CD4-positive, alpha-beta T cell treated with Interleukin-2 at 100 ng/mL for 4 hours (primary cell): ENCODE data around the gene ATRAID.
"Not testable (repeated sequence)": the region's sequence is repeated elsewhere in the genome, so short reads cannot be mapped to it uniquely, and the experiment has no call there.

Experiments
- DNase-seq: peaks from one replicate; pipeline ENCODE4 v3.0.0-alpha.2; 2020; ENCODE audit warnings: low spot score

ATRAID gene

DNA sequence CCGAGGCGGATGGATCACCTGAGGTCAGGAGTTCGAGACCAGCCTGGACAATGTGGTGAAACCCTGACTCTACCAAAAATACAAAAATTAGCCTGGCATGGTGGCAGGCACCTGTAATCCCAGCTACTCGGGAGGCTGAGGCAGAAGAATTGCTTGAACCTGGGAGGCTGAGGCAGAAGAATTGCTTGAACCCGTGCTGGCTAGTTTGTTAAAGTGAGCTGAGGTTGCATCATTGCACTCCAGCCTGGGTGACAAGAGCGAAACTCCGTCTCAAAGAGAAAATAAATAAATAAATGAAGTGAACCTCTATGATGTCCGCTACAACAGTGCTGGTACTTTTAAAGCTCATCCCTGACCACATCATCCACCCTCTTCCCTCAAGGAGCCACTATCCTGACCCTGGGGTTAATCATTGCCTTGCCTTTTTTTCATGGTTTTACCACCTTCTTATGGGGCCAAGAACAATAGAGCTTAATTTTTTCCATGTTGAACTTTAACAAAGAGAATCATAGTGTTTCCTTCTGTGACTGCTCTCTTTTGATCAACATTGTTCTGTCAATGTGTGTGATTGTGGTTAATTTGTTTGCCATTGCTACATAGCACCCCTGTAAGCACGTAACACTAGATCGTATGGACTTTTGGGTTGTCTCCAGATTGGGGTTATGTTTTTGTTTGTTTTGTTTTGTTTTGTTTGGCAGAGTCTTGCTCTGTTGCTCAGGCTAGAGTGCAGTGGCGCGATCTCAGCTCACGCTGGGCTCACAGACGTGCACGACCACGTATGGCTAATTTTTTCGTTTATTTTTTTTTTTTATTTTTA is 17.1 kb upstream of the ATRAID start:
- no peak for DNase-seq

DNA sequence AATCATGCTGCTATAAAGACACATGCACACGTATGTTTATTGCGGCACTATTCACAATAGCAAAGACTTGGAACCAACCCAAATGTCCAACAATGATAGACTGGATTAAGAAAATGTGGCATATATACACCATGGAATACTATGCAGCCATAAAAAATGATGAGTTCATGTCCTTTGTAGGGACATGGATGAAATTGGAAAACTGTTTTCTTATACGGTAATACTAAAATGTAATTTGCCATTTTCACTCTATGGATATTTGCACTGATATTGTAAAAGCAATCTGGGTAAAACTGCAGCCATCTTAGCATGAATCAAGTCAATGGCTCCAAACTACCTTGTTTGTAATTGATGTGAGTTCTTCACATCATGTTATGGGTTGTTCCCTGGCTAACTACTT is 16.0 kb upstream of the ATRAID start:
- not testable (repeated sequence) for DNase-seq

DNA sequence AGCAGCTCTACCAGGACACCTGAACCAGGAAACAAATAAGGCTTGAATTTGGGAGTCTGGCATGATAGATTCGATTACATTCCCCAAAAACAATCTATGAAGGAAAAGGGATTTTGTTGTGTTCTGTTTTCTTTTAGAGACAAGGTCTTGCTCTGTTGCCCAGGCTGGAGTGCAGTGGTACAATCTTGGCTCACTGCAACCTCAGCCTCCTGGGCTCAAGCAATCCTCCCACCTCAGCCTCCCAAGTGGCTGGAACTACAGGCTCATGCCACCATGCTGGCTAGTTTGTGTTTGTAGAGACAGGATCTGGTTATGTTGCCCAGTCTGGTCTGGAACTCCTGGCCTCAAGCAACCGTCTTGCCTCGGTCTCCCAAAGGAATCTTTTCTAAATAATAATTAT is 13.8 kb upstream of the ATRAID start:
- not testable (repeated sequence) for DNase-seq

DNA sequence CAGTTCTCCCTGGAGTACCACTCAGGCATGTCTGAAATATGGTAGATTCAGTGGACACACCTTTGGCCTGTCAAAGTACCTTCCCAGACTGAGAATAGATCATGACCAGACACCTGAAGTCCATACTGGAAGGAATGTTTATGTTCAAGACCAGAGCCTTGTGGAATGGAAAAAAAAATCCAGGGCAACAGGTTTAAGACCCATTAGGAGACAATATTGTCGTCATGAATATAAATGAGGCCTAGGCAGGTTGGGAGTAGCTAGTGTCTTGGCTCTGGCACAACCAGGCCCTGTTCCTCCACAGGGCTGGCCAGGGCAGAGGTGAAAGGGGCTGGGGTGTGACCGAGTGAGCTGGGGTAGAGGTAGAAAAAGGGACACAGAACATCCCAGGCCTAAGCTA is 13.2 kb upstream of the ATRAID start:
- no peak for DNase-seq

DNA sequence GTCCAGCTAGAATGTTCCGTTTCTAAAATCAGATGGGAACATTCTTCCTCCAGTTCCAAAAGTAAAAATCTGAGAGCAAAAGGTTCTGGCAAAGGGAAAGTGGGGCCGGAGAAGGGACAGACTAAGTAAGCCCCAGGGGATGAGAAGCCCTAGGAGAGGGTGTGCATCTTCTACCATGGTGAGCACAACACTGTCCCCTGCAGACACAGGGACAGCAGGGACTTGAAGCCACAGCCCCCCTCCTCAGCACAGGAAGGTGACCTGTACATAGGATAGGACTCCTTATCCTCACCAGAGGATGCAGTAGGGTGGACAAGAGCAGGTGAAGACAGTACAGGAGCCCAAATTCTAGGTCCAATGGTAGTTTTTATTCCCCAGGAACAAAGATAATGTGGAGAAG is 12.6 kb upstream of the ATRAID start:
- DNase-seq = no peak

DNA sequence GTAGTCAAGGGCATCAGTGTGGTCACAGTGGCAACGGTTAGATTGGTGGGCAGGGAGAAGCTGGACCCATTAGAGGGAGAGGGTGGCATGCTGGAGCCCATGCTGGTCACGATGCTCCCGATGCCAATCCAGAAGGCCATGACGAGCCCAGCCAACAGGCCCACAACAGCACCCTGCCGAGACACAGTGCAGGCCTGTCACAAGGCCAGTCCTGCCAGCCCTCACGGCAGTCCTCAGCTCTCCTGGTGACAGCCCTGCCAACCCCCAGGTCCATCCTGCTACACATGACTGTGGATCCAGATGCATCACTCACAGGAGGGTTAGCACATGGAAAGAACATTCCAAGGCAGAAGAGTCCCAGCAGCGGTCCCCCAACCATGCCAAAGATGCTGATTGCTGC is 10.2 kb upstream of the ATRAID start:
- no peak for DNase-seq

DNA sequence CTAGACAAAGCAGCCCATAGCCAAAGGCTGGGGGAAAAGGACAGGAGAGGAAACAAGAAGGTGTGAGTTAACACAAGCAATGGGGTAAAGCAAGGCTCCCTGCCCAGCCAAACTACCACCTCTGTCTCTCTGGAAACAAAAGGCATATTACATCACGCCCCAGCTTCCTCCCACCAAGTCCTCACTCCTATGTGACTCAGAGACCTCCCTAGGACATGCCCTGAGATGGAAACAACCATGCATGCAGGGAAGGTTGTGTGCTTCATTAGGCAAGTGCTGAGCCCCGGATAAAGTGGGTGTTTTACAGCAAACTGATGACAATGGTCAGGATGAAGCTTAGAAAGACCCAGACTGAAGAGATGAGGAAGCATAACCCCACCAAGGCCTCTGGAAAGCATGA is 9.0 kb upstream of the ATRAID start:
- DNase-seq = no peak

DNA sequence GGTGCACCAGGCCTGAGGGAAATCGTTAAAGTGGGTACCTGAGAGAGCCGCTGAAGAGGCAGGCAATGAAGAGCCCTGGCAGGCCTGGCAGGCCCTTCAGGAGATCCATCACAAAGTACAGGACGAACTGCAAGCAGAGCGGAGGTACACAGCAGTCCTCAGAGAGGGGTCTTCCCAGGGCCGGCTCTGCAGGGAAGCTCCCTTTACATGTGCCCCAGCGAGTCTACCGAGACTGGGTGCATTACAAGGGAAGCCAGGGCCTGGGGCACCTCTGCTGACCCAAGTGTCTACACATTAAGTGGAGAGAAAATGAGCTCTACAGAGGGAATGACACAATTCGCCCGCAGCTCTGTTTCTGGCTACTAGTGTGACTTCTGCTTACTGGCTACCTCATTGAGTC is 8.1 kb upstream of the ATRAID start:
- no peak for DNase-seq

DNA sequence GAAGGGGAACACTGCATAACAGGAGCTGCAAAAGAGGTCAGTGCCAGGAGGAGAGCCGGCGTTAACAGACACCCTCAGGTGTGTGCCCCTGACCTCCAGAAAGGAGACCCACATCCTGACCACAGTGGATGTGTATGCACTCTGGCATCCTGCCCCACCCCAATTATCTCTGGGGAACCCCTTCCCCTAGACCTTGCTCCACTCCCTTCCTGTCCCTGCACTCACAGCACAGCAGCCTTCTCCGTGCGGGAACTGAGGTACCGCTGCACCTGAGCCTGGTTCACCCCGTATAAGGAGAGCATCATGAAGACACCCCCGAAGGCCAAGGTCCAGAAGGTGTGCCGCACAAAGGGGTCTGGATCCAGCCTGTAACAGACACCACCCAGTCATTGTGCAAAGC is 7.3 kb upstream of the ATRAID start:
- no peak for DNase-seq

DNA sequence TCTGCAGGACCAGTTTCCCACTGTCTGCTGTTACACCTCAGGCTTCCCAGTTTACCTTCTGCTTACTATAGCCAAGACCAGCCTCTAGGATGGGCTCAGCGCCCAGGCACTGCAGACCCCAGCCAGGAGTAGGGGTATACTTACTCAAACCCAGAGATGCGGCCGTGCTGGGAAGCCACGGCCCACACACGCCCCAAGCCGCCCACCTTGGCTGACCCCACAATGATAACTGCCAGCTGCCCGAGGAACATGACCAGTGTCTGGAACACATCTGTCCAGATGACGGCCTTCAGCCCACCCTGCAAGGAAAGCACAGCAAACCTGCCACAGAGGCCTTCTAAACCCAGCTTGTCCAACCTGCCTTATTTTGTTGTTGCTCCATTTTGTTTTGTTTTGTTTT is 6.6 kb upstream of the ATRAID start:
- no peak for DNase-seq

DNA sequence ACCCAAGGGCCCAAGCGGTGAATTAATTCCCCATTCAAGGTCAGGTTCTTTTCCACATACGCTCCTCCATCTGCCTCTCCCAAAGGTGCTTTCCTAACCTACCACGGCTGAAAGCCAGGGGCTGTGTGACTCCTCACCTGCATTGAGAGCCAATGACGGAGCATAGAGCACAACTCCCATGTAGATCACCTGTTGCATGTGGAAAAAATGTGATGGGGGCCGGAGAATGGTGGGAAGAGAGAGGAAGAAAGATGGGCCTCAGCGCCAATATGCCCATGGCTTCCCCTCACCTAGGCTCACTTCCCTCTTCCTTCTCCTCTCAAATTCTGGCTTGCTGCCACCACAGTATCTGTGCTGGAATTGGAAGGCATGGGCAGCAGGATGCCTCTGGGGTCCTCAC is 5.5 kb upstream of the ATRAID start:
- DNase-seq = no peak

DNA sequence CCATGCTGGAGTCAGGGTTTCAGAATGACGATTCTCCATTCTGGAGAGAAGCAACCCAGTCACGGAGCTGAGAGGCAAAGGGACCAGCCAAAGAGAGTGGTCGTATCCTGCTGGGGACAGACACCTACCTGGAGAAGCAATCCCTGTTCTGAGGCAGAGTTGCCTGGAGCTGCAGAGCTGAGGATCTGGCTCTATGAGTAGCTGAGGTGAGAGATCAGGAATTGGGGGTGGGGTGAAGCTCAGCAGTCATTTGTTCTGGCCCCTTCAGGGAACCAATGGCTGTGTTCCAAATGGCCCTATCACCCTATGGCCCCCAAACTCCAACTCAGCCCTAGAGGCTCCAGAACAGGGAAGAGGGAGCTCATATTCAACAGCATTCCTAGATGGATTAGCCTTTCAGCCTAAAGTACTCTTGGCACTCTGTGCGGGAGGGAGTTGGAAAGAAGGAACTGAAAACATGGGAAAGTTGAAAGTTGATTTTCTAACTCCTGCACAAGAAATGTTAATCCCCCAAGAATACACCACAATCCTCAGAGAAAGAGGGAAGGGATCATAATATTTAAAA is 3.3 kb upstream of the ATRAID start:
- no peak for DNase-seq

DNA sequence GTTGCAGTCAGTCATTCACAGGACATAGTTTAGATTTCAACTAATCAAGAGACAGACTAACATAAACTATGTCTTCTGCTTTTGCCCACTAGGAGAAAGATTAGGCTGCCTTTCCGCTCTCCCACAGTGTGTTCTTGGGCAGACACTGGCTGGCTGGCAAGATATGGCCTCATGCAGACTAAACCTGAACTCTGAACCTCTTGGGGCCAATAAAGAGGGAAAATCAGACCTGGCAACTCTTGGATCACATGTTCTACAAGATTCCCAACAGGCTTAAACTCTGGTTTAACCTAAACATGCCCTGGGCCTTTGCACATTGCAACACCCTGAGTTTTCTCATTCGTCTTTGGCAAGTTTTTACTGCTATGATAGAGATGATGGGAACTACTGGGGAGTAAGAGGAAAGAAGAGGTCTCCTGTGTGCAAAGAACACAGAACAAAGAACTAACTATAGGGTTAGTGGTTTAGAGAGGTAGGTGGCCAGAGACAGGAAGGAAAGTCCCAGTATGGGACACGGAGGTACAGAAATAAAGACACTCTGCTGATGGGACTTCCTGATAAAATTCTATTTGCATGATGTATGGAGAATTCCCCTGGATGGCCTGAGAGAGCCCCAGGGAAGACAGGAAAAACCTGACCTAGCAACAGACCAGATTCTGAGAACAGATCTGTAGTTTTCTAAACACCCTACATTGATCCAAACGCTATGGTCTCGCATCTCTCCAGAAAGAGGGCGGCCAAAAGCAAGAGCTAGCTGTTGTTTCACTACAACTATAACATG is 2.0 kb upstream of the ATRAID start:
- no peak for DNase-seq

DNA sequence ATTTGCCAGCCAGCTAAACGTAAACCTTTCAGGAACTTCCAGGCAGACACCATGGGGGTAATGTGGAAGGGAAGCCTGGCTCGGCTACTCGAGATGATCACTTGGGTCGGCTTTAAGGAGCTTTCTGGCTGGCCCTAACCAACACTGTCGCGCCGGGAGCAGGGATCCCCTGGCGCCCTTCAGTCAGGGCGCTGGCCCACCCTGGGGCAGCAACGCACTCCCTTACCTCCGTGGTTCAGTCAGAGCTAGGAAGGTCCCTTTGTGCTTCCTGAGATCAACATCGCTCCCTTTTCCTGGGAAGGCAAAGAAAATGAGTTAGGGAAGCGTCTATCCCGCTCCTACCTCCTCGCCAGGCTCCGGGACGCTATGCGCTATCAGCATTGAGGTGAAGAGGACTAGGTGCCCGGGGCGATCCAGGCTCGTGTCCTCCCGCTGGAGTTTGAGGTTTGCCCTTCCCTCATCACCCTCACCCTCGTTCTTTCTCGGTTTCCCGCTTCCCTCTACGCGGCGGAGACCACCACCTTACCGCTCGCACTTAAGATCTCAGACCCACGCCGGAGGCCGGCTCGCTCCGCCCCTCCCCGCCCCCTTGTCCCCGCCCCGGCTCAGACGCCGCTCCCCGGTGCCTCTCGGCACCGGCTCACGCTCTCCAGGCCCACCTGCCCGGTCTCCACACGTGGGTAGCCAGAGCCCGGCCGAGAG is 449 bp upstream of the ATRAID start:
- DNase-seq = no peak

DNA sequence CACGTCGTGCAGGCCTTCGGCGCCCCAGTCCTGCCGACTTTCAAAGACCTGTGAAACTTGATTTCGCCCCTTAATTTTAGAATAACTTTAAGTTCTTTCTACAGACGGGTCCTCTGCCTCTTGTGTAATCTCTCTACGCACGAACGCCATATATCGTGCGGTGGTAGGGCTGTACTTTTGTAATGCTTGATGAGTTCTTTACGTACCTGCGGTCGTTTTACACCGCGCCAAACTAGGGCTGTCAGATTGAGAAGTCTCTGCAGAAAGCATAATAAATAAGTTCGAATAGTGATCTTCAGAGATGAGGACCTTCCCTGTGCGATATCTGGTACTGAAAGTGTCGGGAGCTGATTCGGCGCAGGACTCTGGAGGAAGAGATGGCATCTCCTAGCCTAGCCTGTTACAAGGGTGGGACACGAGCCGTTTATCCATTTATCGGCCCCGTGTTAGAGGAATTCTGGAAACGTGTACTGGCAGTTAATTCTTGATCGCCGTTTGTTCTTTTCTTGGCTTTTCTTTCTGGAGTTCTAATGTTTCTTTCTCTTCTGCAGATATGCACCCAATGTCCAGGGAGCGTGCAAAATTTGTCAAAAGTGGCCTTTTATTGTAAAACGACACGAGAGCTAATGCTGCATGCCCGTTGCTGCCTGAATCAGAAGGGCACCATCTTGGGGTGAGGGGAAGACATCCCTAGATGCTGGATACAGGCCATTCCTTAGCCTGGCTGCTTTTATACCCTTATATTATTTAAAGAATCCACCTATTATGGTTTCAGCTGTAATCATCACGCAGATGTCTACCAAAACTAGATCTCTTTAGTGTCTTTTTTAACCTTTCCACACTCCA is 1.0 kb downstream of the ATRAID start:
- peak; percentile 40 for DNase-seq

DNA sequence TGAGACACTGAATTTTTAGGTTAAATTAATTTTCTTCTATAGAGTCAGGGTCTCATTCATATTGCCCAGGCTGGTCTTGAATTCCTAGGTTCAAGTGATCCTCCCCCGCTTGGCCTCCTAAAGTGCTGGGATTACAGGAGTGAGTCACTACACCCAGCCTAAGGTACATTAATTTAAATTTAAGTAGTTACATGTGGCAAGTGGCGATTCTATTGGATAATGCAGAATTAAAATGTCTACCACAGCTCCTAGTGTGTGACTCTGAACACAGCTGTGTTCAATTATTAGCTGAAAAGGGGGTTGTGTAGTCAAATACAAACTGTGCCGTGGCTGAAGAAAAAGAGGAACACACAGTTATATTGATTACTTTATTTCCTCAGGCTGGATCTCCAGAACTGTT is 3.1 kb downstream of the ATRAID start:
- no peak for DNase-seq

DNA sequence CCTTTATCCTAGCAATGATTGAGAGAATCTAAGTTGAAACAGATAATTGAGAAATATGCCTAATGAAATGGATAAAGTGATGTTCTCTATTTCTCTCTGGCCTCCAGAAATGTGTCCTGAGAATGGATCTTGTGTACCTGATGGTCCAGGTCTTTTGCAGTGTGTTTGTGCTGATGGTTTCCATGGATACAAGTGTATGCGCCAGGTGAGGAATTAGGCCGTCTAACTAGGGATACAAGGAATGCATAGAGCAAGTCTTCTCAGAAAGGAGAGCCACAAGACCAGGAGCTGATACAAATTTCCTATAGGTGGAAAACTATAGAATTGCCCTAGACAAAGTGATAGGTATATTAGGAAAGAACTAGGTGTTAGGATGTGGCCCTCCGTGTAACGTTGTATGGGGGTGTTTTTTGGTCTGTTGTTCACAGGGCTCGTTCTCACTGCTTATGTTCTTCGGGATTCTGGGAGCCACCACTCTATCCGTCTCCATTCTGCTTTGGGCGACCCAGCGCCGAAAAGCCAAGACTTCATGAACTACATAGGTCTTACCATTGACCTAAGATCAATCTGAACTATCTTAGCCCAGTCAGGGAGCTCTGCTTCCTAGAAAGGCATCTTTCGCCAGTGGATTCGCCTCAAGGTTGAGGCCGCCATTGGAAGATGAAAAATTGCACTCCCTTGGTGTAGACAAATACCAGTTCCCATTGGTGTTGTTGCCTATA is 4.7 kb downstream of the ATRAID start:
- DNase-seq = no peak

DNA sequence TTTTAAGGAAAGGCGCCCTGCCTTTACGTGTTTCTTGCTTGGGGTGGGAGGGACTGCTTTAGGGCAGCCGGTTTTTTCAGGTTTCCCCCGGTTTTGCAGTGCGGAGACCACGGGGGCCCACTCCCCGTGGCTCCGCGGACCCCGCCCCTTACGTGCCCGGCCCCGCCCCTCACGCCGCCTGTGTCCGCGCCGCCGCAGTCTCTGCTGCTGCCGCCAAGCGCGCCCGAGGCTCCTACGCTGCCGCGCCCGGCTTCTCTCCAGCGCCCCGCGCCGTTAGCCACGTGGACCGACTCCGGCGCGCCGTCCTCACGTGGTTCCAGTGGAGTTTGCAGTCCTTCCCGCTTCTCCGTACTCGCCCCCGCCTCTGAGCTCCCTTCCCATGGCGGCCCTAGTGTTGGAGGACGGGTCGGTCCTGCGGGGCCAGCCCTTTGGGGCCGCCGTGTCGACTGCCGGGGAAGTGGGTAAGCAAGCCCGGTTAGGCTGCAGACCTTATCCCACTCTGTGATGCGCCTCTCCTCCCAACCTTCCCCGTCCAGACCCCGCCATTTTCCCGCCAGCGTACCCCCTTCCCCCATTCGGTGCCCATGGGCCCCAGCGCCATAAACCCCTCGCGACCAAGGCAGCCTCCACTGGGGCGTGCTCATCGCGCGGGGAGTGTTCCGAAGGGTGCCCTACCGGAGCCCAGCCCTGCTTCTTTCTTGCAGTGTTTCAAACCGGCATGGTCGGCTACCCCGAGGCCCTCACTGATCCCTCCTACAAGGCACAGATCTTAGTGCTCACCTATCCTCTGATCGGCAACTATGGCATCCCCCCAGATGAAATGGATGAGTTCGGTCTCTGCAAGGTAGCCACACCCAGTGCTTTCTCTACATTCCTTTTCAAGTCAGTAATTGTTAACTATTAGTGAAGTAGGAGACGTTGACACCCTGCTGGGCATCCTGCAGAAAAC is 5.6 kb downstream of the ATRAID start, which contains the start of gene CAD:
CAD (plus strand) TSS at position 197 of the 949 bp plus-strand sequence; CDS start at position 380, 183 bp downstream.
- DNase-seq = peak; percentile 87

DNA sequence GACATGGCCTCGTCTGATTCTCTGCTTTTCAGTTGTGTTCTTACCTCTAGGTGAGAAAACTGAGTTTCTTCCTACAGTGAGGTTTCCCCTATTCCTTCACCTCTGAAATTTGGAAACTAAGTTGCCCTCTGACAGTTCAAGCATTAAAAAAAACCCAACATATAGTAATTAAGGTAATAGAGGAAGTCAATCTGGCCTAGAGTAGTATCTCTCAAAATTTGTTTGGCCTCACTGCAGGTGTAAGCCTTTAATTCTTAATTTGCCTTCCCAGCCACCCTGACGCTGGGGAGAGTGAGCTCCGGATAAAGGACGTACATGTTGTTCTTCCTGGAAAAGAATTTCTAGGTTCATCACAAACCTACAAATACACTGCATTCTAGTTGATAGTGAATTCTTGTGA is 6.8 kb downstream of the ATRAID start:
- DNase-seq = no peak

DNA sequence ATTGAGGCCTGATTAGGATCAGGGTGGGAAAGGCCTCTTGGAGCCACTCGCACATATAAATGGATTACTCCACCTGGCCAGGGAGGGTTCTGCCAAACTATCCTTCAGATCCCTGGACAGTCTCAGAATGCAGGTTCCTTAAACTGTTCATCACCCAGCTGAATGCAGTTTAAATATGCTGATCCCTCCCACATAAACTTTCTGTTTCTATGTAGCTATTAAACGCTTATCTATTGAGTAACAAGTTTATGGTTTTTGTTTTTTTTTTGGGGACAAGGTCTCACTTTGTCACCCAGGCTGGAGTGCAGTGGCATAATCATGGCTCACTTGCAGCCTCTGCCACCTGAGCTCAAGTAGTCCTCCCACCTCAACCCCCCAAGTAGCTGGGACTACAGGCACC is 7.2 kb downstream of the ATRAID start:
- no peak for DNase-seq
